Activated CD4-positive, alpha-beta T cell treated with anti-CD3 and anti-CD28 coated beads, Interleukin-2, amount 50 U/mL, for 4 hours (primary cell): ENCODE measurements around the gene IFI27L1.
"Not testable (repeated sequence)": the region's sequence is repeated elsewhere in the genome, so short reads cannot be mapped to it uniquely, and the experiment has no call there.

ENCODE experiments used
- DNase-seq, 2 experiments: peaks; one replicate each; pipeline ENCODE4 v3.0.0-alpha.2; 2020

IFI27L1 gene

DNA sequence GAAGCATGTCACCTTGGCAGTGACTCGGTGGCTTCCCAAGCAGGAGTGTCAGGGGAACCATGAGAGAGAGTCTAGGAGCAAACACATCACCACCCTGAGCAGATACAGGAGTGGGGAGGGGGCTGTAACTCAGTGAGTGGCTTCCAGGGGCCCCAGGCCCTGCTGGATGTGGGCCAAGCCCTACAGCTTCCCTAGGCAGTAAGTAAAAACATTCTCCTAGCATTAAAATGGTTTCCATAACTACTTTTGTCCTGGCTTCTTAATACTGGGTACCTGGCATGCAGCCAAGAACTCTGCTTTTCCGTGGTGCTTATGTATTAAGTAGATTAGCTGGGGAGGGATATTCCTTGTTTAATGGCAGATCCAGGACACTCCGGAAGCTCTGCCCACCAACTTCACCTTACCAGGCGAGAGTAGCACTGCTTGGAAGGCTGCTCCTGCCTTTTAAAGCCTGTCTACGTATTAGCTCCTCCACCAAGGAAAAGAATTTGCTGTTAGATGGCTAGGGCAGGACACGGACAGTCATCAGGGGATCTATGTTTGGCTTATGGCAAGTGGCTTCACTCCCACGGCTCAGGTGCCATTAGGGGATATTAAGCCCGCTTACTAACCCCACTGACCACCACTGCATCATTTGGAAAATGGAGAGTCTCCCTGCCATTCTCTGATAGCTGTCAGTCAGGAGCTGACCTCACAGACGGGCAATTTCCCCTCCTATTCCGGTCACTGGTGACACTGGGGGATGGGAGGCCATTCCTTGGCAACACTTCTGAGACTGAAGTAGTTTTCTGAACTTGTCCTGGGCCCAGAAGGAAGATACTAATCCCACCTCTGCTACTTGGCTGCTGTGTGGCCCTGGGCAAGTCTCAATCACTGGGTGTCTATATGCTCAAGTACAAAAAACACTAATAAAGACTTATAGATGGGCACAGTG is 32.2 kb upstream of the IFI27L1 start:
- DNase-seq, result no peak

DNA sequence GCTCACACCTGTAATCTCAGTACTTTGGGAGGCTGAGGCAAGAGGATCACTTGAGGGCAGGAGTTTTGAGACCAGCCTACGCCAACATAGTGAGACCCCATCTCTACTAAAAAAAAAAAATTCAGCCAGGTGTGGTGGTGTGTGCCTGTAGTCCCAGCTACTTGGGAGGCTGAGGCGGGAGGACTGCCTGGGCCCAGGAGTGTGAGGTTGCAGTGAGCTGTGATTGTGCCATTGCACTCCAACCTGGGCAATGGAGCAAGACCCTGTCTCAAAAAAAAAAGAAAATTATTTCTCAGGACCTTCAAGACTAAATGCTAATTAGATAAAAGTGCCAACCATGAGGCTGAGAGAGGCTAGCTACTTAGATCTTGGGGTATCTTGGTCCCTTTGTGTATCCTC is 31.5 kb upstream of the IFI27L1 start:
- no peak for DNase-seq

DNA sequence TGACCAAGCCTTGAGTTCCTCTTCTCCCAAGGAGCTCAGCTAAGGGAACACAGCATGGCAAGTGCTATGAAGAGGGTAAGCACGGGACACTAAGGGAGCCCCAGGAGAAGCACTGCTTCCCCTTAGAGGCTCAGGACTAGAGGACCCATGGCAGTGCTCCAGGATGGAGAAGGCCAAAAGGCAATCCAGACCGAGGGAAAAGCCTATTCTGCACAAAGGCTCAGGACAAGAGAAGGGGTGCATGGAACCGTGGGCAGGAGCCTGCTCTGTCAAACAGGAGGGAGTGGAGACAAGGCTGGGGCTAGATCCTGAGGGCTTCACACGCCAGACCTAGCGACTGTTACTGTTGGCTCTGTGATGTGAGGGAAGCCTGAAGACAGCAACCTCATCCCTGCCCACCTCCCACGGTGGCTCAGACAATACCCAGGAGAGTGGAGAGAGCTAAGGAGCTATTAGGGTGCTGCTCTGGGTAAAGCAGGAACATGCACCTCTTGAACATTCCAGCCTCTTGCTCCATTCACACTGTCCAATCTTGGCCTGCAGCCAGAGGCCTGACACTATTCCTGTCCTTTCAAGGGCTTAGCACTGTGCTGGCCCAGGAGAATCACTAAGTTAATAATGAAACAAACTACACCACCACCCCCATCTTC is 30.8 kb upstream of the IFI27L1 start:
- no peak for DNase-seq

DNA sequence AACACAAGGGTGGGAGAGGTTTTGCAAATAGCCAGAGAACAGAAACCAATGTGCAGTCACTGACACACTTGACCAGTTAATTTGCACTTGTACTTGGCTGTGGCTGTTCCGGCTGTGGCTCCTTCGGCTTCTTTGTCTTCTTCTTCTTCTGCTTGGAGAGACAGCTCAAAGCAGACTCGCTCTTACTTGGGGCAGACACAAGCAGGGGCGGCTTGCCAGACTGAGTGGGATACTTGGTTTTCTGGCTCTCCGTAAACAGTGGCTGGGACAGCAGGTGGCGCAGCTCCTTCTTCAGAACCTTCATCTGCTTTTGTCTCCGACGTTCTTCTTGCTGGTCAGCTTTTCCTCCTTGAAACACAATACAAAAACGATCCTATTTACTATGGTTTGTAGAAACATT is 30.0 kb upstream of the IFI27L1 start:
- DNase-seq, result no peak

DNA sequence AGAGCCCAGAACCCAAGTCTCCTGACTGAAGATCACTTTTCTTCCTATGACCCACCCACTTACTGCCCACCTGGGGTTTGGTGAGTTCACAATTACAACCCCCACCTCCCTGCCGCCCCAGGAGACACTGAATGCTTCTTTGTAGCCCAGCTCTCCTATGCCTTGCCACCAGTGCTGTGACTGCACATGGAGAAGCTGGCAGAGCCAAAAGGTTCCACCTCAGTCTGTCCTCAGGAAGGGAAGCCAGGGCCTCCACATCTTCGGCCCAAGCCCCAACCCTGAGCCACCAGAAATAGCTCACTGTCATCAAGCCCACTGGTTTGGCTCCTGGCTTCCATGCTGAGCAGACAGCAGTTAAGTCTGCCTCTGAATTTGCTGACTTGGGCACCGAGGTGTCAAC is 29.3 kb upstream of the IFI27L1 start:
- no peak for DNase-seq

DNA sequence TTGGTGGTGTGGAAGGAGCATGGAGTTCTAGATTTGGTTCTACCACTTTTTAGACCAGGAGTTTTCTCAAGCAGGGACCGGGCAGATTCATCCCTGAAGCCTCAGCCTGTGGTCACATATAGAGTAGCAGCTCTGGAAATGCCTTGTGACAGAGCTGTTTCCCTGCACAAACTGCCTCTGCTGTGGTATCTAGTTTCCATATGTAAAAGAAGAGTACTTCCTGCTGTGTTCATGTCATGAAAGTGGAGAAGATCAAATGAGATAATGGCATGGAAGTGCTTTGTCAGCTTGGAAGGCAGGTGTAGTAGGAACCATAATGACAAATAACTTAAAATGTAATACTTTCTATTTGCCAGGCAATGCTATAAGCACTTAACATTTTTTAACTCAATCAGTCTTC is 28.9 kb upstream of the IFI27L1 start:
- DNase-seq, result no peak

DNA sequence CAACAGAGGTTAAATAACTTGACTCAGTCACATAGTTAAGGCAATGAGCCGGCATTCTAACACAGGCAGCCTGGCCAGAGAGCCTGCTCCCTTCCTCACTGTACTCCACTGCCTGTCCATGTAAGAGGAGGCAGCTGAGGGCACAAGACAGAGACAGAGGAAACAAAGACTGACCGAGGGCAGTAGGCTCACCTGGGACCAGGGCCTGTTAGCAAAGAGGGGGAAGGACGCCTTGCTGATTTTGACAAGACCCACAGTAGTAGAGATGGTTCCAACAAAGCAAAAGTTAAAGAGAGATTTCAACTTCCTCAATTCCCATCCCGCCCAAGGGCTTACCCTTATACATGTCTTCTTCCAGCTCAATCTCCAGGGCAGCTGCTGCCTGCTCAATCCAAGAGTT is 28.4 kb upstream of the IFI27L1 start:
- no peak for DNase-seq

DNA sequence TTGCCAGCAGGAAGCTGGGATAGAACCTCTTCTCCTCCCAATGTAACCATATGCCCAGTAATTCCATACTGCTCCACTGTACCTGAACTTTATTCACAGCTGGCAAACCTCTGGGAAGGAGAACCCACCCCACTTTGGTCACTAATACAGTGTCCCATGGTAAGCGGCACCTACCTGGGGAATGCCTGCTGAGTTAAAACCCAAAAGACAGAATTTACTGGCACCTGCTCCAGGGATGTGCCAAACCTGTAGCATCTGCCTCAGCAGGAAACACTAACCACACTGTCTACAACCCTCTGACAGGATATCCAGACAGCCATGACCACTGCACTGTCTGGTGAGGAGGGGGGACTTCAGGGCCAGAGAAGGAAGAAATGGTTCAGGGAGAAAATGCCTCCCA is 26.7 kb upstream of the IFI27L1 start:
- DNase-seq, result no peak

DNA sequence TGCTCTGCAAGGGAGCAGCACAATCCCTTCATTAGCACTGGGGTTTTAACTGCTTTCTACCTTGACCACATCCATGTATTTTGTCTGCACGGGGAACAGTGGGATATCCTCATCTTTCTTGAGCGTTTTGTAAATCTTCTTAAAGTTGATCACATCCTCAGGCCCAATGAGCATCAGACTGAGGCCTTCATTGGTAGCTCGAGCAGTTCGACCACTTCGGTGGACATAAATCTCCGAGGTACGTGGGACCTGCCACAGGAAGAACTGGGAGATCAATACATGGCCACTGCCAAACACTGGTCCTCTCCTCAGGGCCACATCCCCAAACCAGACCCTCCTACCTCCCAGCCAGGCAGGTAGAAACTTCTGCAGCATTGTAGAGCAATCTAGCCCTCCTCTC is 26.2 kb upstream of the IFI27L1 start:
- DNase-seq, result no peak

DNA sequence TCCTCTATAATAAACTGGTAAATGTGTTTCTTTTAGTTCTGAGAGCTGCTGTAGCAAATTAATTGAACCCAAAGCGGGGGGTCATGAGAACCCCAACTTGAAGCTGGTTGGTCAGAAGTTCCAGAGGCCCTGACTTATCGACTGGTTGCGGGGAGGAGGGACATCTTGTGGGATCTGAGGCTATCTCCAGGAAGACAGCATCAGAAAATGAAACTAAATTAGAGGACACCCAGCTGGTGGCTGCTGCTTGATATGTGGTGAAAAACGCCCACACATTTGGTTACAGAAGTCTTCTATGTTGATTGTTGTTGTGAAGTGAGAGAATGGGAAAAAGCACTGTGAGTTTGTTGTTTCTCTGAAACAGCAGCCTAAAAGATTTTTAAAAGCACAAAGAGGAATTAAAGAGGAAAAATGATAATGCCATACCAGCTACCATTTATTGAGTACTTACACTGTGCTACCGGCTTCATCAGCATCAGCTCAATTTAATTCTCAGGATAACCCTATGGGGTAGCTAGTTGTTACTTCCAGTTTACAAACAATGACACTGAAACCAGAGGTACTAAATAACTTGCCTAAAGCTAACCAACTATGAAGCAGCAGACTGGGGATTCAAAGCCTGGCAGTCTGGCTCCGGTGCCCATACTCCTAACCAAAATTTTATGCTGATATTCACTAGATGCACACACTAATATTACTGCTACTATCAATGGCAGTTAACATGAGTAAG is 24.4 kb upstream of the IFI27L1 start:
- DNase-seq, result no peak

DNA sequence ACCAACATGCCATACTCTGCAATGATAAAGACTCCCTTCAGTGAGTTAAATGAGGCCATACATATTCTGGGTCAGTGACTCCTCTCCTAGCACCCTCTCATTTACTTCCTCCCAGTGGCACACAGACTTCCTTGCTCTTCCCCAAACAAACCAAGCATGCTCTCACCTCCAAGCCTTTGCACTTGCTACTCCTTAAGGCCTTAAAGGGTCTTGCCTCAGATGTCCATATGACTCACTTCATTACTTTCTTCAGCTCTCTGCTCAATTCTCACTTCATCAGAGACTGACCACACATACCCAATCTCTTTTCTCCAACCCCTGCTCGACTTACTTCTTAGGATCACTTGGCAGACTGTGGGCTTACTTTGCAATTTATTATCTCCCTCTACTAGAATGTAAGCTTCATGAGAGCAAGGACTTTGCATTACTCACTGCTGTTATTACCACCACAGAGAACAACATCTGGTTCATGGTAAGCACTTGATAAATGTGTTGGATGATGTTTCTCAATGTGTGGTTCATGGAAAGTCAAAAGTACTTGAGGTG is 22.9 kb upstream of the IFI27L1 start:
- DNase-seq, result no peak

DNA sequence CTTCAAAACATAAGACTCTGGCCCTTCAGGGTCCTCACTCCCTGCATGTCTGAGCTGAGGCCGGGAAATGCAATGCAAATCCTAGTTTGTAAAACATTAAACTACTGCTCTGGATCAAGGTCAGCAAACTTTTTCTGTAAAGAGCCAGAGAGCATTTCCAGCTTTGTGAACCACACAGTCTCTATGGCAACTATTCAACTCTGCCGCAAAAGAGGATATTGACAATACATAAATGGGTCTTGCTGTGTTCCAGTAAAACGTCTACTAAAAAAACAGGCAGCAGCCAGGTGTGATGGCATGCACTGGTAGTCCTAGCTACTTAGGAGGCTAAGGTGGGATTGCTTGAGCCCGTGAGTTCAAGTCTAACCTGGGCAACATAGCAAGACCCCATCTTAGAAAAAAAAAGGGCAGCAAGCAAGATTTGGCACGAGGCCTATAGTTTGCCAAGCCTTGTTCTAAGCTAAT is 22.4 kb upstream of the IFI27L1 start:
- DNase-seq, result no peak

DNA sequence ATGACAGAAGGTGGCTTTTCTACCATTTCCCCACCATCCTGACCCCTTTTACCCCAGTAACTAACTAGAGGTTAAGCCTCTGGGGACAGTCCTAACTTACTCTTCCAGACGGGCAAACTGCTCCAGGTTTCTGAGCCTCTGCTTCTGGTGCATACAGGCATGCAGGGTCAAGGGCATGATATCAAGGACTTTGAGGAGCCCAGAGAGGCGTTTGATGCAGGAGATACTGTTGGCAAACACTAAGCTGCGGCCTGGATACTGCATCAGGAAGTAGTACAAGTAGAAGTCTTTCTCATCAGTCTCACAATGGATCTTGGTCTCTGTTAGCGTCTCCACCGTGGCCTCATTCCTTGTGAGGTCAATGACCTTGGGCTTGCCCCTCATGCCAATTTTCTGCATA is 21.1 kb upstream of the IFI27L1 start:
- no peak for DNase-seq

DNA sequence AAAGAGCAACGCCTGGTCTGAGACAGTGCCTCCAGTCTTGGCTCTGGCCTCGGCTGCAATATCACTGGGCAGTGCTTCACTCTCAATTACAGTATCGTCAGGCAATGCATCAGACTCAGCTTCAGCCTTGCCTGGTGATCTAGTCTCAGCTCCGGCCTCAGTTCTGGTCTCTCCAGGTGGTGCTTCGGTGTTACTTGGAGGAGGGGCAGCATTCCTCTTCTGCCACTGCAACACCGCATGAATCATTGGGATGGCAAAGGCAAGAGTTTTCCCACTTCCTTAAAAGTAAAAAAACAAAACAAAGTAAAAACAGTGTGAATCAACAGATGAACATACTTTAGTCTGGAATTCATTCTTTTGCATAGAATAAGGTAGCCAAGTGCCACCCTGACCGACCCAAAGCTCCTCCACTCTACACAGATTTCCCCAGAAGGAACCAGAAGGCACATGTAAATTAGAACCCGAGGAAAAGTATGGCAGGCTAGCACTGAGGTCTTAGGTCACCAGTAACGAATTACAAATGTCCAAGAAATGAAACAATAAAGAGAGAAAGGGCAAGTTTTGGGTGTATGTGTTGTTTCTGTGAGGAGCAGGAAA is 18.7 kb upstream of the IFI27L1 start:
- no peak for DNase-seq

DNA sequence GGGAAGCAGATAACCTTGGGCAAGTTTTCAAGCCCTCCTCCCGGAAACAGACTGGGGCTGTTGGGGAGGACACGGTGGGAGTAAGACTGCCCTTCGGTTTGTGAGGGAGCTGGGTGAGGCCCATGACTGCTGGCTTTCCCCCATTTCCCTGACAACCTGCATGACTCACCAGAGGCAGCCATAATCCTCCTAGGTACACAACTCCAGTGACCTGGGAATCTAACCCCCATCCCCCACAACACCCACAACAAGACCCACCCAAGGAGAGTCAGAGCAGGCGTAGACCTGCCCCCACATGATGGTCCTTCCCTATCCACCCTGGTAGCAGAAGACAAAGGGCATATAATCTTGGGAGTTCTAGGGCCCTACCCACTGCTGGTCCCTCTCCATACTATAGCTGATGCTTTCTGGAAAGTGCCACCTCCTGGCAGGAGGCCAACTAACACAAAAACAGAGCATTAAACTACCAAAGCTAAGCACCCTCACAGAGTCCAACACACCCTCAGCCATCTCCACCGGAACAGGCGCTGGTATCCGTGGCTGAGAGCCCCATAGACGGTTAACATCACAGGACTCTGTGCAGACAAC is 14.9 kb upstream of the IFI27L1 start:
- DNase-seq, result no peak

DNA sequence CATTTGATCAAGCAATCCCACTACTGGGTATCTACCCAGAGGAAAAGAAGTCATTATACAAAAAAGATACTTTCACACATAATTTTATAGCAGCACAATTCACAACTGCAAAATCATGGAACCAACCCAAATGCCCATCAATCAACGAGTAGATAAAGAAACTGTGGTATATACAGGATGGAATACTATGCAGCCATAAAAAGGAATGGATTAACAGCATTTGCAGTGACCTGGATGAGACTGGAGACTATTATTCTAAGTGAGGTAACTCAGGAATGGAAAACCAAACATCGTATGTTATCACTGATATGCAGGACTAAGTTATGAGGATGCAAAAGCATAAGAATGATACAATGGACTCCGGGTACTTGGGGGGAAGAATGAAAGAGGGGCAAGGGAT is 9.0 kb upstream of the IFI27L1 start:
- not testable (repeated sequence) for DNase-seq

DNA sequence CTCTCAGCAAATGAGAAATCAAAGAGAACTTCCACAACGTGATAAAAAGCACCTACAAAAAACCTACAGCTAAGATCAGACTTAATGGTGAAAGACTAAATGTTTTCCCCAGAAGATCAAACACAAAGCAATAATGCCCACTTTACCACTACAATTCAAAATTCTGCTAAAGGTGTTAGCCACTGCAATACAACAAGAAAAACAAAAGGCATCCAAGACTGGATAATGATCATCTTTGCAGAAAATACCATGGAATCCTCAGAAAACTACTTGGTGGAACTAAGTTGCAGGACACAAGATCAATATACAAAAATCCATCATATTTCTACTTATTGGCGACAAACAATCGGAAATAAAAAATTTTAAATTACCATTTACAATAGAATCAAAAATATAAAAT is 6.6 kb upstream of the IFI27L1 start:
- no peak for DNase-seq

DNA sequence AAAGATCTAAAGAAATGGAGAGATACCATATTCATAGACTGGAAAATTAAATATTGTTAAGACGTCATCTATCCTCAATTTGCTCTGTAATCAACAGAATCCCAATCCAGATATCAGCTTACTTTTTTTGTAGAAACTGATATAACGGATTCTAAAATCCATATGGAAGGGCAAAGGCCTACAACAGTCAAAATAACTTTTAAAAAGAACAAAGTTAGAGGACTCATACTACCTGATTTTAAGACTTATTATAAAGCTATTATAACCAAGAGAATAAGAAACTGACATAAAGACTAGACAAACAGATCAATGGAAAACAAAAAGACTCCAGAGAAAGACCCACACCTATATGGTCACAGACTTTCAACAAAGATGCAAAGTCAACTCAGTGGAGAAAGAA is 6.1 kb upstream of the IFI27L1 start:
- no peak for DNase-seq

DNA sequence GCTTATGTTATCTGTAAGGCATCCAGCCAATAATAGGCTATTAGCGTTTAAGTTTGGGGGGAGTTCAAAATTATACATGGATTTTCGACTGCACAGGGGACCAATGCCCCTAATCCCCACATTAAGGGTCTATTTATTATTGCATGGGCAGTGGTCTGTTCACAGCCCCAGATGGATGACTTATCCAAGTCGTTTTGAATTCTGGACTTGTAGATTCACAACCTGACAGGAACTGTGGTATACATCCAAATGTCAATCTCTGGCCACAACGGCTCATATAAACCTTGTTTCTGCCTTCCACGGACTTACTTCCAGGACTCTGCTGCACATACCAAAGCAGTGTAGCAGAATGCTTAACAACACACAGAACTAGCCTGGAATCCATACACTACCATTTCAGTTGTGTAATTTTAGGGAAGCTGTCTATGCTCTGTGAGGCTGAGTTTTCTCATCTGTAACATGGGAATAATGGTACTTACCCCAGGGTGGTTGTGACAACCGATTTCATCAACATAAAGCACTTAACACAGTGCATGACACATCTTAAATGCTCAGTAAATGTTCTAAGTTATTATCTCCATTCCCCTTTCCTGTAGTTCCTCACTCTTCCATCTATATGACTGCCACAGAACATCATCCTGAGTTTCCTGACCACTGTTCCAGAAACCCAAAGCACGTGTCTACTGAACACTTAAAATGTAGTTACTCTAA is 3.8 kb upstream of the IFI27L1 start:
- DNase-seq, result no peak

DNA sequence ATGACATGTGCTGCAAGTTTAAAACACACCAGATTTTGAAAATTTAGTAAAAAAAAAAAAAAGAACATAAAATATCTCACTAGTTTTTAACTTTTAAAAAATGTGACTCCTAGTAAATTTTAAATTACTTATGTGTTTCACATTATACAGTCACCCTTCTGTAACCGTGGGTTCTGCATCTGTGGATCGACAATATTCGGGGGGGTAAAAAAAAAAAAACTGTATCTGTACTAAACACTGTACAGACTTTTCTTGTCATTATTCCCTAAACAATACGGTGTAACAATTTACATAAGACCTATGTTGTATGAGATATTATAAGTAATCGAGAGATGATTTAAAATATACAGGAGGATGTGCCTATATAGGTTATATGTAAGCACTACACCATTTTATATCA is 3.3 kb upstream of the IFI27L1 start:
- no peak for DNase-seq

DNA sequence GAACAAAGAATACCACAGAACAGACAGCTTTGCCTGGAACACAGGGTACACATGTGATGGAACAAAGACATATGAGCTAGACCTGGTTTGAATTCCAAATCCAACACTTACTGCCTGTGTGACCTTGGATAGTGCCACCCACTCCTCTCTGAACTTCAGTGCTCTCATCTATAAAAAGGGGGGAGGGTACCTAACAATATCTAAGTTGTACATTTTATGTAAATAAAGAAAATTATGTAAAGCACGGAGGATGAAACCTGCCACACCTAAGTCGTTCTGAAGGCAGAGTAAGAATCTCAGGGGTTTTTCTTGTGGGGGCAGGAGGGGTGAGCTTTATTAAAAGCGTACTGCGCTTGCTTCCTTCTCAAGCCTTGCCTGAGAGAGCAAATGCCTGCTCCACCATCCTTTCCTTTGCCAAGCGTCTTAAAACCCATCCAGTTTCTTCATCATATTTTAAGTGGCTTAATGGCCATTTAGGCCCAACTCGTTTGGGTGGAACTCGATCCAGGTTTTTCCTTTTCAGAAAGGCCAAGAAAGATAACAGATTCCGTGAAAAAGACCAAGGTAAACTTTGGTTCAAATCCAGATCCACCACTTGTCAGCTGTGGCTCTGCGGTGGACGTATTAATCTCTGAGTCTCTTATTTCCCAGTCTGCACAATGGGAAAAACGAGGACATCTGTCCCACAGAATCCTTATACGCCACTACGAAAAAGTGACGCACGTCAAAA is 1.1 kb upstream of the IFI27L1 start:
- no peak for DNase-seq
